Natural killer cell (primary cell): ENCODE results near the gene IP6K3. TPM values are rescaled to one million over a fixed set of nuclear protein-coding genes. Genes with fewer than 3 reads are reported as not detected.

ENCODE experiments used
- ATAC-seq, 3 donors: fragments of 150-1000 bp in 2 of 3; fragments of 200-7000 bp in 1 of 3; cut with Tn5 transposase; 1 replicate in 1 of 3; 2 replicates in 2 of 3; pipeline ENCODE4 v1.10.0; 2021; ENCODE audit warnings: mild to moderate bottlenecking in 2 of 3, moderate library complexity in 2 of 3
- DNase-seq, 2 donors: peaks; one replicate each; pipeline versions ENCODE4 v3.0.0 to v3.0.0-alpha.2; 2013 to 2021; ENCODE audit warnings: mixed read lengths in 1 of 2
- H3K27ac ChIP-seq: one replicate; pipeline ENCODE4 v1.5.1; 2013; ENCODE audit warnings: mild to moderate bottlenecking, low read length
- H3K27me3 ChIP-seq: one replicate; pipeline ENCODE4 v1.6.1; 2013; ENCODE audit warnings: low read length; ENCODE audit not compliant: control insufficient read depth, insufficient read depth
- H3K36me3 ChIP-seq: one replicate; pipeline ENCODE4 v1.6.1; 2013; ENCODE audit warnings: low read length; ENCODE audit not compliant: control insufficient read depth, insufficient read depth
- H3K4me1 ChIP-seq: one replicate; pipeline ENCODE4 v1.6.1; 2013; ENCODE audit warnings: low read length; ENCODE audit not compliant: control insufficient read depth, insufficient read depth
- H3K4me3 ChIP-seq: one replicate; pipeline ENCODE4 v1.5.1; 2013; ENCODE audit warnings: low read length
- H3K9me3 ChIP-seq: one replicate; pipeline ENCODE4 v1.6.1; 2013; ENCODE audit warnings: low read length; ENCODE audit not compliant: control insufficient read depth, insufficient read depth
- H3K27ac Mint-ChIP-seq, 2 donors: one replicate each; pipeline ENCODE4 v1.8.0; 2022; ENCODE audit warnings: mild to moderate bottlenecking in 2 of 2, mixed read lengths in 2 of 2, moderate library complexity in 1 of 2
- H3K27me3 Mint-ChIP-seq, 2 donors: one replicate each; pipeline ENCODE4 v1.8.0; 2022; ENCODE audit warnings: low read depth in 2 of 2, mixed read lengths in 2 of 2
- H3K36me3 Mint-ChIP-seq: one replicate; pipeline ENCODE4 v1.8.0; 2022; ENCODE audit warnings: mixed read lengths
- H3K4me1 Mint-ChIP-seq, 2 donors: one replicate each; pipeline ENCODE4 v1.8.0; 2022; ENCODE audit warnings: mixed read lengths in 2 of 2
- H3K4me3 Mint-ChIP-seq: one replicate; pipeline ENCODE4 v1.8.0; 2022; ENCODE audit warnings: mild to moderate bottlenecking, moderate library complexity, mixed read lengths
- H3K9me3 Mint-ChIP-seq, 2 donors: one replicate each; pipeline ENCODE4 v1.8.0; 2022; ENCODE audit warnings: mixed read lengths in 2 of 2
- WGBS: methylation state at CpG from one replicate; pipeline ENCODE4 v1.1.7; 2013; ENCODE audit warnings: missing lambda C conversion rate; ENCODE audit not compliant: insufficient coverage; 5-methylcytosine and 5-hydroxymethylcytosine counted together
- intact Hi-C: fragments of 100-400 bp; cut with micrococcal nuclease; formaldehyde crosslinking; loops from one replicate; pipeline ENCODE4 v1.14.2; 2022
- total RNA-seq, 4 donors: library from RNA; stranded (reverse); fragments of 120-200 nt in 1 of 4; gene quantifications; one replicate each; pipeline versions ENCODE4 v1.2.3 to v1.2.4, GENCODE V29; 2013 to 2022
- TF ChIP-seq, protein P1 (sequence below): fragments of 200-600 bp; IDR thresholded peaks from one replicate; pipeline ENCODE4 v1.8.0; 2022; ENCODE audit warnings: antibody characterized with exemption

IP6K3 gene
- total RNA-seq, 3 donors from 2014 or later (not counting 1 experiment from before 2014, with no cell fraction given): not detected

DNA sequence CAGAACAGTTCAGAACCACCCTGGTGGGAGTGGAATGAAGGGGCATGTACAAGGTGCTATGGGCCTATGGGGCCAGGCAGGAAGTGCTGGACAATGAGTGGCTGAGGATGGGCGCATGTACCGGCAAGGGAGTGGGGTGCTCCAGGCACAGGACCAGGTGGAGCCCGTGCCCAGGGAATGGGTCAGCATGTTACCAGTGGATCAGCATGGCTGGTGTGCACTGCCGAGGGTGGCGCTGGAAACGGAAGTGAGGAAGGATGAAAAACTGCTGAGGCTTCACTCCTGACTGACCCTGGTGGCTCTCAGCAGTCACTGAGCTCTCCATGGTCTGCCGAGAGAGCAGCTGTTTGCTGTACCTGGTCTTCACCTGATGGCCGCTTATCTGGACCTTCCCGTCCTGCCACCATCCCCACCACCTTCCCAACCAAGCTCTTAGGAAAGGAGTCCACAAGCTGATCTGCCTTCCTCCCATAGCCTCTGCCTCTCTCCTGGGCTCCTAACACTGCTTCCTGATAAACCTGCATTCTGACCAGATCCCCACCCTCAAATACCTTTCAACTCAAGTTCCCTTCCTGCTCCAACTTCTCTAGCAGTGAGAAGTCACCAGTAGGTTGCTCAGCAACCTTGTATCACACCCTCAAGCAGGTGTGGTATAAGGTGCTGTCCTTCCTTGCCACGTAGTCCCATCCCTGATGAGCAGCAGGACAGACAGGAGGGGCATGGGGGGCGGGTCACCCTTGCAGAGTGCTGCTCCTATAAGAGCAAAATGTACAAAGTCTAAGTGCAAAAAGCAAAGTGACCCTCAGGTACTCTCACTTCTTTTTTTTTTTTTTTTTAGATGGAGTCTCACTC, 42.3 kb downstream of the IP6K3 start:
- Histone ChIP-seq H3K27me3 (no peaks in the 10 kb centered on the region), H3K9me3 (no peaks in the 10 kb centered on the region), H3K36me3 (peaks cover 3% of the 10 kb centered on the region), H3K27ac (no peak overlapping the region), H3K4me1 (peaks cover 5% of the 10 kb centered on the region), H3K4me3 (no peak overlapping the region)
- Mint-ChIP-seq H3K36me3 (no peaks in the 10 kb centered on the region), H3K4me3 (no peak overlapping the region), H3K9me3 (no peaks in the 10 kb centered on the region), H3K4me1 (peaks cover 0 to 6% of the 10 kb centered on the region in 2 donors), H3K27ac (no peak overlapping the region), H3K27me3 (no peaks in the 10 kb centered on the region)
- WGBS: 91% methylated on average over 11 of the region's 11 CpGs
- DNase-seq: no peak
- intact Hi-C loops: no loop called here
- no peak for ATAC-seq
- TF ChIP-seq, protein P1, sequence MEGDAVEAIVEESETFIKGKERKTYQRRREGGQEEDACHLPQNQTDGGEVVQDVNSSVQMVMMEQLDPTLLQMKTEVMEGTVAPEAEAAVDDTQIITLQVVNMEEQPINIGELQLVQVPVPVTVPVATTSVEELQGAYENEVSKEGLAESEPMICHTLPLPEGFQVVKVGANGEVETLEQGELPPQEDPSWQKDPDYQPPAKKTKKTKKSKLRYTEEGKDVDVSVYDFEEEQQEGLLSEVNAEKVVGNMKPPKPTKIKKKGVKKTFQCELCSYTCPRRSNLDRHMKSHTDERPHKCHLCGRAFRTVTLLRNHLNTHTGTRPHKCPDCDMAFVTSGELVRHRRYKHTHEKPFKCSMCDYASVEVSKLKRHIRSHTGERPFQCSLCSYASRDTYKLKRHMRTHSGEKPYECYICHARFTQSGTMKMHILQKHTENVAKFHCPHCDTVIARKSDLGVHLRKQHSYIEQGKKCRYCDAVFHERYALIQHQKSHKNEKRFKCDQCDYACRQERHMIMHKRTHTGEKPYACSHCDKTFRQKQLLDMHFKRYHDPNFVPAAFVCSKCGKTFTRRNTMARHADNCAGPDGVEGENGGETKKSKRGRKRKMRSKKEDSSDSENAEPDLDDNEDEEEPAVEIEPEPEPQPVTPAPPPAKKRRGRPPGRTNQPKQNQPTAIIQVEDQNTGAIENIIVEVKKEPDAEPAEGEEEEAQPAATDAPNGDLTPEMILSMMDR: no peak

DNA sequence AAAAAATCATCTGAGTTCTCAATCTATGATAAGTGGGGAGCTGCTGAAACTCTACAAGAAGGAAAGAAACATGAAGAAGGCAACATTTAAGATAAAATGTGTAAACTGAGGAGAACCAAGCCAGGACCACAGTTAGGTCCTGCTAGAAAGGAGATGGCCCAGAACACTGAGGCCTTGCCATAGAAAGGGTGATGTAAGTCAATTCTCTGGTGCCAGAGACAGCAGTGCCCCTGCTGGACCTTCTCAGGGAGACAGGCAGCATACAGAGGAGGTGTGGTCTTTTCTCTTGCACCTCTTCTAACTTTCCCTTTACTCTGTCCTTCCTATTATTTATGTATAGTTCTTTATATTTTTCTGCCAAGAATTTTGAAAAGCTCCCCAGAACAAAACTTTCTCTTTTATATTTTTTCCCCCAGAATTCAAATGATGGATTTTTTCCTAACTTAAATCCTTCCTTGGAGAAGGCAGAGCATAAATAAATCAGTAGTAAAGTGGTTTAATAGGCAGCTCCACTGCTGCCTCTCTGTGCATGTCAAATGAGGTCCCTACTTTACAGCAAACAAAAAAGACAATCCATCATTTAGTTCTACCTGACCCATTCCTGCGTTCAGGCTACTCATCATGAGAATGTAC, 44.2 kb downstream of the IP6K3 start:
- Mint-ChIP-seq H3K4me1 (peaks cover 0 to 7% of the 10 kb centered on the region in 2 donors), H3K27ac (no peak overlapping the region), H3K4me3 (no peak overlapping the region), H3K9me3 (no peaks in the 10 kb centered on the region), H3K36me3 (no peaks in the 10 kb centered on the region), H3K27me3 (no peaks in the 10 kb centered on the region)
- no peak overlapping the region for H3K4me3 ChIP-seq
- TF ChIP-seq, protein P1: no peak
- peak in 1 of 2 donors; percentile 34 for DNase-seq
- intact Hi-C loops: no loop called here
- H3K36me3 ChIP-seq: peaks cover 11% of the 10 kb centered on the region
- H3K27ac ChIP-seq: no peak overlapping the region
- no peaks in the 10 kb centered on the region for H3K9me3 ChIP-seq
- H3K27me3 ChIP-seq: no peaks in the 10 kb centered on the region
- WGBS: 100% methylated on average over 1 of the region's 1 CpG
- ATAC-seq: peak in 2 of 3 donors; percentile 43 to 83
- H3K4me1 ChIP-seq: peaks cover 6% of the 10 kb centered on the region

DNA sequence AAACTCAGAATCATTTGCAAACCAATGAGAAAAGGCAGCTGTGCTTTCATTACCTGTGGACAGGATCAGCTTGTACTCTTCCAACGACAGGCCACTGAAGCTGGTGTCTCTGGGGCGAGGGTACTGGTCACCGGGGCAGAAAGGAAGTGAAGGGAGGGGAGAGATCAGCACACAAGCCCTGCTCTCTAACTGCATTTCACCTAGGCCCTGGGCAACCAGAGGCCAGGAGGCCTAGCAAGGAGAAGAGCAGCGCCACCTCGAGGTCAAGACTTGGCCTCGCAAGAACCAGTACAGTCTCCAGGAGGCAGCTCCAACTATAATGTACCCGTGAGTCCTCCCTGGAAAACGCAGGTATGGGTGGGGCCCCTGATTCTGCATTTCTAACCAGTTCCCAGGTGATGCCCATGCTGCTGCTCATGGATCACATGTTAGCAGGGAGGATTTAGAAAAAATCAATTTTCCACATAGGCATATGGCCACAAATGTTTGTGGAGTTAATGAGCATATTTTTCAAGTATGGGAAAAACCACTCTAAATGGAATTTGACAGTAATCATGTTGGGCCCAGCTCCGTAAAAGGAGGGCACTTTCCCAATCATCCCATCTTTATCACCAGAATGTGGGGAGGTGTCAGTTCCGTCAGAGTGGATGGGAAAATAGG, 46.2 kb downstream of the IP6K3 start:
- Histone ChIP-seq H3K36me3 (peaks cover 23% of the 10 kb centered on the region), H3K27me3 (no peaks in the 10 kb centered on the region), H3K4me1 (peaks cover 25% of the 10 kb centered on the region), H3K27ac (no peak overlapping the region), H3K4me3 (no peak overlapping the region), H3K9me3 (no peaks in the 10 kb centered on the region)
- no peaks in the 10 kb centered on the region for H3K9me3 Mint-ChIP-seq
- H3K27me3 Mint-ChIP-seq: no peaks in the 10 kb centered on the region
- DNase-seq (peak; percentile 61 to 88), ATAC-seq (peak; percentile 79 to 97 (median 84))
- TF ChIP-seq, protein P1: peak; percentile 70
- H3K27ac Mint-ChIP-seq: peak overlapping the region; percentile 54 to 58
- no peak overlapping the region for H3K4me3 Mint-ChIP-seq
- 35% methylated on average over 8 of the region's 10 CpGs for WGBS
- H3K36me3 Mint-ChIP-seq: no peaks in the 10 kb centered on the region
- peaks cover 0 to 12% of the 10 kb centered on the region in 2 donors for H3K4me1 Mint-ChIP-seq
- intact Hi-C loops: loop anchor here (1.0 kb wide), 2 partner anchors 111 to 115 kb away; no protein-coding TSS in a partner anchor
